HG03280 (cell line): ENCODE results near the gene CARMIL1.
A peak's percentile ranks its signal among the peaks of the same experiment; 100 is the strongest.

ENCODE experiments used
- ATAC-seq: cut with Tn5 transposase; IDR thresholded peaks from one replicate; pipeline ENCODE4 v1.9.1; 2021; ENCODE audit warnings: mild to moderate bottlenecking, moderate library complexity; ENCODE audit not compliant: unreplicated experiment

The CARMIL1 gene

DNA sequence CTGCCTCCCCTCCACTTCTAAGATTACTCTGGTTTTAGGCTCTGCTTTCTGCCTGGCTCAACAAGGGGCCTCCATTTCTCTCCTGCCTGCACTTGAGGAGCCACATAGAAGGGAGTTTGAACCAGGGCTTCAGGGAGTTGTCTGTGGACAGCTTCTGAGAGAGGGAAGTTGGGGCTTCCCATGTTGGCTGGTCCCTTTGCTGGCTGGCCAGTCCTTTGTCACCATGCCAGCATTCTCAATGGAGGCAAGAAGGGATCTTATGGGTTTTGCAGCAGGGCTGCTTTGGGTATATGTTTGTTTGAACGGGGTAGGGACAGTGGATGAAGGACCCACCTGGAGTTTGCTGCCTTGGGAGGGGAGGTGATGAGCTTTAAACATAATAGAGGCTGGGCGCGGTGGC is 124.9 kb downstream of the CARMIL1 start:
- ATAC-seq: no peak

DNA sequence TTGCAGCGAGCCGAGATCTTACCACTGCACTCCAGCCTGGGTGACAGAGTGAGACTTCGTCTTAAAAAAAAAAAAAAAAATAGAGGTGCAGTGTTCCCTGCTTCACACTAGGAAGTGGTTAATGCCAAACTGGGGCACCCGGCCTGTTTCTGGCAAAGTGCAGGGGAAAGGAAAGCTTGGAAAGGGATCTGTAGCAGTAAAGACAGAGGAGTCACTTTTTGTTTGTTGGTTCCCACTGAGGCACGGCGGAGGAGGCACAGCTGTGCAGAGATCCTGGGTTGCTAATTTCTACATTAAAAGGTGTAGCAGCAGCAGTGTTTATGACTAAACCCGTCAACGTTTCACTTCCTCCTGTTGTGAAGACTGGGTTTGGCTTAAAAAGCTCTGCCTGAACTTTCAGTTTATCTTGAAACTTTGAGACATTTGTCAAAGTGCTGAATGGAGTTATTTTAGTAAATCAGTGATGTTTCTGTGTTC is 125.6 kb downstream of the CARMIL1 start:
- peak; percentile 97 for ATAC-seq

DNA sequence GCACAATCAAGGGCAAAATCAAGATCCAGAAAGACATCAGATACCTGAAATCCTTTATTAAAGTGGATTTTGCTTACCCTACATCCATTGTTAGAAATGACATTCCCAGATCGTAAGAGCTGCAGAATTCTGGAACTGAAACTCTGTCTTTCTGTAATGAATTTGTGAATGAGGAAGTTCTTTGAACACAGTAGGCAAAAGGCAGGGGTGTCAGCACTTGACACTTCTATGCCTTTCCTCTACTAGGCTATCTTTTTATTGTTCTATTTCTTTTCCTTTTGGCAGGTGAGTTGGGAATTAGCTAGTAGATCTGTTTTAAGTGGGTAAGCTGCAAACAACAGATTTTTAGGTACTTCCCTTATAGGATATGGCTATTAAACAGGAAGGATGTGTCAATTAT is 126.3 kb downstream of the CARMIL1 start:
- ATAC-seq: no peak

DNA sequence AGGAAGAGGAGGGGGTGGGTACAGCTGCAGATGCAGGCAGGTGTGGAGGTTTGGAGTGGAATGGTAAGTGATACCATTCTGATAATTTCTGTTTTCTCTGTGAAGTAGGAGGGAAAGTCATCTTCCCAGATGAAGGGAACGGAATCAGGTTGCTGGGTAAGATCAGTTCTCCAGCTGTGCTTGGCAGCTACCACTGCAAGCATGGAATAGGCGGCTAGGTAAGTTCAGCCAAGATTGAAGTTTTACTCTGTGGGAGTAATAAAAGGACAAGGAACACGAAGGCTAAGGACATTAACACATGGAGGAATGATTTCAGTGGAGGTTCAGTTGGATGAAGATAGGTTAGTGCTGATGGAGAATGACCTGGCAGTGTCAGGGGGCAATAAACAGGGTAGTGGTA is 128.3 kb downstream of the CARMIL1 start:
- ATAC-seq: no peak

DNA sequence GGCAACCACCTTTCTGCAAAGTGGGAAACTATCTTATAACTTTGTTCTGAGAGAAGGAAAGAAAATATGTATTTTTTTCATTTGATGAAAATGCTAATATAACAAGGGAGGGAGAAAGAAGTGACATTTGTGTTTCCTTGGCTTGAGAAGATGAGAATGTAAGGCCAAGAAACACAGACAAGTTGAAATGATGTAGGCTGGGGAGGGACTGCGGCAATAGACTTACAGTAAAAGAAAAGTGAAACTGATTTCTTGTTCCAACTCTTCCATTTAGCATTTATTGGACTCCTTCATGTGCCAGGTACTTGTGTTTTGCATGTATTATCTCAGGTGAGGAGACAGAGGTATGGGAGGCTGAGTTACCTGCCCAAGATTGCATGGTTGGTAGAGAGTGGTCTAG is 130.9 kb downstream of the CARMIL1 start:
- ATAC-seq: no peak

DNA sequence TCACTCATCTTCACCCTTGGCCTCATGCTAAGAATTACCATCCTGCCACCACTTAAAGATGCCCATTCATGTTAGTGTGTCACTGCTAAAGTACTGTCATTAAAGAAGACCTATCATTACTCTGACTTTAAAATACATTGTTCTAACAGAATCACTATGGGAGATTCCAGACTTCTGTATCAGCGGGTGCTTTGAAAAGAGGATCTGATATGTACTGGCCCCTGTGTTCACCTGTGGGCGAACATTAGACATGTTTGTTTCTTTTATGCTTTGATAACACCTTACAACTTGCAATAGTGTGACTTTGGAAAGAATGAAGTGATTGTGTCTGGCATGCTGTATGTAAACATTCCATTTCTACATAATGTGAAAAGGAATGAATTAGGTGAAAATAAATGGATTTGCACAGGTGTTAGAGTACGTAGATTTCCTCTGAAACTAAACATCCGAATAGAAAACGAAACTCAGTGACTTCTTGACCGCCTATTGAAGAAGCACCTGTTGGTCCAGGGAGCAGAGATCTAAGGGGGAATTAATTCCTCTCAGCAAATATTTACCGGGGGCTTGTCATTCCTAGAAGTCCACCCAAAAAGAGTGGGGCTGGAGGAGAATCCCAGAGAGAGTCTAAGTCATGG is 132.3 kb downstream of the CARMIL1 start:
- ATAC-seq: peak; percentile 65

DNA sequence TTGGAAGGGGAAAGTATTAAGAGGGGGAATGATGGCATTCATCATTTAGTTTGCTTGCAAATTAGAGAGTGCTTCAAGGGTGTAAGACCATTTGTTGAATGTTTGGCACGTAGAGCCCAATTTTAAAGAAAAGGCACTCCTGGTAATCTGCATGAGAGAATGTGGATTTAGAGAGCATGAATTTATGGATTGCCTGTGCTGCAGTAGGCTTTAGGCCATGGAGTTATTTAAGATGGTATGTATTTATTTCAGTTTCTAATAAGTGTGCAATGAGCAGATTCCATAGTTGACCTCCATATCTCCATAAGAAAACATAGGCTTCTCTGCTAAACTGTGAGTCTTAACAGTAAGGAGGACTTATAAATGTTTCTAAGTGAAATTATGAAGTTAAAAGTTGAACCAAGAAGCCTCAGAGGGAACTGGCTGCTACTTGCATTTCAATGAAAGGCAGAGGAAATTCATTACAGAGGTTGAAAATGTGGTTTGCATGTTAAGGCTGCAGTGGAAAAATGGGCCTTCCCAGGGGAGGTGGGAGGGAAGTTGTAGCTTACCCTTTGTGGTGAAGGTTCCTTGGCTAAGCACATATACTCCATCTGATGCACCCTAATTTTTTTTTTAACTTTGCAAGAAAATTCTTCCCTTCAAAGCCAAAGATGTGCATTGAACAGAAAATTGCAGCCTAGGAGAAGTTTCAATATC is 134.2 kb downstream of the CARMIL1 start:
- ATAC-seq: no peak

DNA sequence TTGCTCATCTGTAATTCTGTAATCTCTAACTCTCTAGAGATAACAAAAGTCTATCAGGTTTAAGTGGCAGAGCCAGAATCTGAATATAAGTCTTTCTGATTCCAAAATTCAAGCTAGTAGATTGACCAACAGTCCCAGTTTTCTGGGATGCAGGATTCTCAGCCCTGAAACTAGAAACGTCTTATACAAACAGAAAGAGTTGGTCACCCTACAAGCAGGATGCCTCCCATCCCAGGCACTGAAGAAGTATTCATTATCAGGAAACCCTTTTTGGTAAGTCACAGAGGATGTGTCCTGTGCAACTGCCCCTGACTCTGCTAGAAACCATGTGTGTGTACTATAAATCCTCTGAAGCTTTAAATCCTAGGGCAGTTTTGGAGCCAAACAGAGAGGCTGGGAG is 135.0 kb downstream of the CARMIL1 start:
- no peak for ATAC-seq

DNA sequence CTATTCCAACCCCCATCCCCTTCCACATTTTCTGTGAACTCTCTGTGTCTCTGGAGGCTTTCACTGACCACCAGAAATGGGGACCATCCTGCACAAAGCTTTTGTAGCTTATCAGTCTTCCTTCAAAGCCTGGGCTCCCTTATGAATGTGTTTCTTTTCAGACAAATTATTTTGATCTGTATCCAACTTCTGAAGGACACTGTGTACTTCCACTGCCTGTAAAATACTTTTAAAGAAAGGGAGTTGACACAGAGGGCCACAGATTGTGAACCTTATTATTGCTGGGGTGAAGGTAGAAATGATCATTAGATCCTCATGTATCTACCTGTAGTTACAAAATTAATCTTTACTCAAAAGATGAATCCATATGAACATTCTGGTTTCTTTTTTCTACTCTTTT is 135.6 kb downstream of the CARMIL1 start:
- ATAC-seq: no peak

DNA sequence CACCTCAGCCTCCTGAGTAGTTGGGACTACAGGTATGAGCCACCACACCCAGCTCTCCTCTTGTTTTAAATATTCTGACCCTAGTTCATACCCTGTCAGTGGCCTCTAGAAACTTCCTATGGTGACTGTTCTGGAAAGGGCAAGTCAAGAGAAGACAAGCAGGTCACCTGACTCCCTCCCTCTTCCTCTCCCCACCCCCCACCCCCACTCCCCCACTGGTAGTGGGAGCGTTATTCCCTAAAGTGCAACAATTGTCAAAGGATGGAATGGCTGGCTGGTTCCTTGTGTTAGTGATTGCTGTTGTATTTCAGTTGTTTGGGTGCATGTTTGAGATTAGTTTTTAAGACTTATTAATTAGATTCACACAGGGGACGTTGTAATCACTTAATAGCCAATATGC is 136.1 kb downstream of the CARMIL1 start:
- ATAC-seq: no peak

DNA sequence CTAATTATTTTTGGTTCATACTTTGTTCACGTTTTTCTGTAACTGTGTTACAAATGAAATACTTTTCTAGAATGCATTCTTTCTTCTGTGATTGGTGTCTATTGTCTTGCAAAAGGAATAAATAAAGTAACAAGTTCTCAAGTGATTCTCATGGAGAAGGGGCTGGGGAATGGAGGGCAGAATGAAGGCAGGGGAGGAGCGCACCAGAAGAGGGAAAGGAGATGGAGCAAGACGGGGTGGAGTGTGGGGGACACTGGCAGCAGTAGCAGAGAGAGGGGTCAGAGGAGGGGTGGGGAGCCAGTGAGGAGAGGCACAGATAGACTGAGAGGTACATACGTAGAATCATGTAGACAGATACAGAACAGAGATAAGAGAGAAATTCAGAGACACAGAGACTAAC is 136.5 kb downstream of the CARMIL1 start:
- no peak for ATAC-seq

DNA sequence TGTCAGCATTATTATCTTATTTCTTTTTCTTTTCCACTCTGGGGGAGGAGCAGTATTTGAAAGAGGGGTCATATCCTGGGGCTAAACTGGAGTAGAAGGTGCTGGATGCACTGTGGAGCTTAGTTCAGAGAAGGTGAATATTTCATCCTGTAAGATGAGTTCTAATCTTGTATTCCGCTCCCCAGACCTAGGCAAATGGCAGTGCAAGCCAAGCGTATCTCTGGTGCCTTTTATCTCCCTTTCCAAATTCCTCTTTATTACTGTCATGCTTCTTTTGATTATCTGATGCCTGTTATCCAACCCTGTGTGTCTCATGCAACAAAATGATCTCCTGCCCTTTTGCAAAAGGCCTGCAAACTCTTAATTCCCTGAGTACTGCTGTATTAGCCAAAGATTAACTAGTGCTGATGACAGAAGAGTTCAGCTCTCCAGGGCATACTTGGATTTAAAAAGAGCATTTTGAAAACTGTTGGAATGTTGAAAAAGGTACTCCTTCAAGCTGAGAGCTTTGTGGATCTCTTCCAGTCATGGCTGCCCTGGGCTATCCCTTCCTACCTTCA is 138.0 kb downstream of the CARMIL1 start:
- no peak for ATAC-seq

DNA sequence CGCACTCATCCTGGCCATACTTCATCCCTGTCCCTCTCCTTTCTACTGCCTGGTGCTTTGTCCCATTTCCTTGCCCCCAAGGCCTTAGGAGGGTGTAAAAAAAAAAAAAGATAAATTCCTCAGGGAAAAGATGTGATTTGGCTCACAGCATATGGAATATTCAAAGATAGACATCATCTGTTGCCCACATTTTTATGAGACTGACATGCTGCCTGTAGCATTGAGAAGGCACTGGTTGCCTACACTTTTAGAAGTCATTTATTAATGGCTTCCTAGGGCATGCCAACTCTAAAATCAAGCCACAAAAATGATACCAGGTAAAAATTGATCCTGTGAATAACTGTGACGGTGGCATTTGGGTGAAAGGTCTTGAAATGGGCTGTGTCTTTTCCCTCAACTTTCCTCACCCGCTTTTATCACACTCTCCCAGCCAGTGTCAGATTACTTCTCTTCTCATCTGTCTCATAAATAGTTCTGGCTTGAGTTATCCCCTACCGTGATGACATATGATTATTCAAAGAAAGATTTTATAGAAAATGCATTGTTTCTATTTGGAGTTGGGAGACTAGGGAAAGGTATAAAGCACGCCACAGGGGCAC is 139.4 kb downstream of the CARMIL1 start:
- ATAC-seq: no peak

DNA sequence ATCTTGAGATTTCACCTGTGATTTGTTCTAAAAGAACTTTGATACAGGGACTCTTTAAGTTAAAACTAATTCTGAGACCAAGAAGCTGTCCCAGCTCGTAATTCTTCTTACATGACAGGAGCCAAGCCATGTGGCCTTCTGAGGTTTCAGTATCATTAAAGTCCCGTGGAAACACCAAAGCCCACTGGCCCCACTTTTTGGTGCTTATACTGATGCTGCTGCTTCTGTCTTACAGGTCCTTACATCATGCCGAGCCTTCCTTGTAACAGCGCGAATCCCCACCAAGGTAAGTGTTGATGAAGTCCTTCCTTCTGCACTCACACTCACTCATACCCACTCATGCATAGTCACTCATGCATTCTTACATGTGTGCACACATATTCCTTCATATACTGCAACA is 140.7 kb downstream of the CARMIL1 start:
- no peak for ATAC-seq

DNA sequence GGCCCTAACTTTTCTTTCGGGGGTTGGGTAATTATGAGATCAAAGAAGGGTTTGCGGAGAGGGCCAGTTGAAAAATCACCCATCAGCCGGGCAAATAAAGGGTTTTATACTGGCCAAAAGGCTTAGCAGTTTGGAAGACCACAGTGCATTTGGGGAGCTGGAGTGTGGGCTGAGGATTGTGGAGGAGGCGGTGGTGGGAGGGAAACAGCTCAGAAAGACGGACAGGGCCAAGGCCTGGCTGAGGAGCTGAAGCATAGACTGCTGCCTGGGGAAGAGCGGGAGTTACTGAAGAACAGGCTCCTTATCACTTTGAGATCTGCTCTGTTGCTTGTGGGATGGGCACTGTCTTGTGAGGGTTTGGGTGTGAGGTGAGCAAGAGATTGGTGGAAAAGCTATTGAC is 144.2 kb downstream of the CARMIL1 start:
- no peak for ATAC-seq

DNA sequence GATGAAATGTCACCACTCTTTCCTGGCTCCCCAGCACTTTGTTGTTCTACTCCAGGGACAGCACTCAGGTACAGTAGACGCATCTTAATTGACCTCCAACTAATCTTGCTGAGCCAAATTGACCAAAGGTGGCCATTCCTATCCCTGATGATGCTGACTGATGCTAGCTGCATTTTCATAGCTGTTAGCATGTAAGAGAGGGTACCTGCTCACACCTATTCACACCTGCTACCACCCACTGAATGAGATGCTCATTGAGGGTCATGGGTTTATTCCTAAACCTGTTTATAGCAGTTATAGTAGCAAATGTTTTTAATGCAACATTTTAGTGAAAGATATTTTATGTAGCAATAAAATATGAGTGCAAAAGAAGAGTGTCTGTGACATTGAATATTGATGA is 145.1 kb downstream of the CARMIL1 start:
- no peak for ATAC-seq

DNA sequence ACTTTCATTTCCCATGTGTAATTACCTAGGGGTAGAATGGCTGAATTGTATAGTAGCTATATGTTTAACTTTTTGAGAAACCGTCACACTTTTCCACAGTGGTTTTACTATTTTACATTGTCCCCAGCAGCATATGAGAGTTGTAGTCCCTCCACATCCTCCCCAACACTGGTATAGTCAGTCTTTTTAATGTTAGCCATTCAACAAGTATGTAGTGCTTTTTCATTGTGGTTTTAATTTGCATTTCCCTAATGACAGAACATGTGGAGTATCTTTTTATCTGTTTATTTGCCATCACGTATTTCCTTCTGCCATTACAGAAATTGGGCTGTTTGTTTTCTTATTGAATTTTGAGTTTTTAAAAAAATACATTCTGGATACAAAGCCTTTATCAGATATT is 148.4 kb downstream of the CARMIL1 start:
- no peak for ATAC-seq

DNA sequence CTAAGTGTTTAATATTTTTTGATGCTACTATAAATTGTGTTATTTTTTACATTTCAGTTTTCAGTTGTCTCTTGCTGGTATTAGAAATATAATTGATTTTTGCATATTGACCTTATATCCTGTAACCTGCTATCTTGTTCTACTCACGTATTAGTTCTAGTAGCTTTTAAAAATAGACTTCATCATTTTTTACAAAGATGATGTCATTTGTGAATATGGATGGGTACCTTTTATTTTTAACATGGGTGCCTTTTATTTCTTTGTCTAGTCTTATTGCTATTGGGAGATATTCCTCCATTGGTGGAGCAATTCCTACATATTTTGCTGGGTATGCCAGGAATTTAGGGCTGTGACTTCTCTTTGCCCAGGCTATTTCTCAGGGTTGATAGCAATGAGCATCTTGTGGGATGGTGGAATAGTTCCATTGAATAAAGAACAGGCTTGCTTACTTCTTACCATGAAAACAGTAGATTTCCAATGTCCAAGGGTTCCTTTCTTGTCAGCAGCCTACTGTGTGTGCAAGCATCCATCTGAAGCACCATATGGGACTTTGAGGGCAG is 149.7 kb downstream of the CARMIL1 start:
- no peak for ATAC-seq

DNA sequence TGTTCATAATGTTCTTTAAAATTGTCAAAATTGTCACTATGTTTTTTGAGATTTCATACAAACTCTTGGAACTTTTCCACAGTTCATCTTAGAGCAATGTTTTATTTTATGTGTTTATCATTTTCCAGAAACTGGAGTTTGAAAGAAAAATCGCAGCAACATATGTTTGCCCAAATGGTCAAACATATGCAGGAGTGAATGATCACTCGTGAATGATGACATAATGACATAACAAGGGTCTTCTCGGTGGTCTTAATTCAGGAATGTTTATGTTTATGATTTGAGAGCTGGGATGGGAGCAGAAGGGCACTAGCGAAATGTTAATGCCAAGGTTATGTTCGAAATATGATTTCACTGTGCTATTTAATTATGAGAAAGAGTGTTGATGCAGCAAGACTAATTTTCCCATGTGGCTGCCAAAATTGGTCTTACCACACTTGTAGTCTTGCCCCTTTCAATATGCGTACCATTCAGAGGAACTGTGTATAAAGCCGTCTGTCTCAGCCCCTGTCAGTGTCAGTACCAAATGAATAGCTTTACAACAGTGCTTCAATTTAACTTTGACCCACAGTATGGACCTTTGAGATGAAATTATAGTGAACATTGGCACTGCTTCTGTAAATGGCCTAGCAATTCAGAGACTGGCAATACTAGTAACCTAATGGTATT is 152.3 kb downstream of the CARMIL1 start:
- ATAC-seq: no peak

DNA sequence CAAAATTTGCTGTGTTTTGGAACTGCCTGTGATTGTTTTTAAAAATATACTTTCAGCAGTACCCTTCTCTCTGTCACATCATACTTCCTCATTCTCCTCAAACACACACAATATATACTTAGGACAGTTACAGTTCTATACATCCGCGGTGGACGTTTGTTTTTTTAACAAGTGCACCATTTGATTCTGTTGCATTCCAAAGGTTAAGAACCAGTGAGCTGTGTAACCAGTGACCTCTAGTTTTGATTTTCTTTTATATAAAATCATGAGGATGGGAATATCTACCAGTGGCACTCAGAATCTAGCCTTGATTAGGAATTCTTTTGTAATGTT is 152.8 kb downstream of the CARMIL1 start:
- ATAC-seq: no peak

DNA sequence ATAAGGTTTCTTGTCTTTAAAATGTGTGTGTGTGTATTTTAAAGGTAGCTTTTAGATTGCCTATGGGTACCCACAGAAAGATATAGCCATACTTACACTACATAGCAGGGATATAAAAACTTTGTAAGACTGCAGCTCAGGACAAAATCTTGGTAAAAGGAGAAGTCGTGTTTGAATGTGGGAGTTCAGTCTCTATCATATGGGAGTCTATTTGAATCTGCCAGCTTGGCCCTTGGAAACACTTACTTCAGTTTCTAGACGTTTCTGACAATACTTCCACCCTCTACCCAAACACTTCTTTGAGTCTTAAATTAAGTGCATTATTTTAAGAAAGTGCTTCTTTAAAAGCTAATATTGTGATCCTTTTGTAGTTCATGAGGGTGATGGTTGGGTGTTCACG is 155.7 kb downstream of the CARMIL1 start:
- no peak for ATAC-seq
